Stimulated activated CD8-positive, alpha-beta memory T cell treated with anti-CD3 and anti-CD28 coated beads, Interleukin-12 subunit alpha, Interleukin-12 subunit beta, amount 100 ng/mL, for 4 hours (primary cell): ENCODE results near the gene ZNF385D.

Source experiments
- DNase-seq: peaks from one replicate; pipeline ENCODE4 v3.0.0-alpha.2; 2020; ENCODE audit warnings: low read depth

Gene ZNF385D

GRCh38 chr3:21449738-21450137 lies 301.3 kb downstream of the ZNF385D start:
- DNase-seq, result no peak

DNA sequence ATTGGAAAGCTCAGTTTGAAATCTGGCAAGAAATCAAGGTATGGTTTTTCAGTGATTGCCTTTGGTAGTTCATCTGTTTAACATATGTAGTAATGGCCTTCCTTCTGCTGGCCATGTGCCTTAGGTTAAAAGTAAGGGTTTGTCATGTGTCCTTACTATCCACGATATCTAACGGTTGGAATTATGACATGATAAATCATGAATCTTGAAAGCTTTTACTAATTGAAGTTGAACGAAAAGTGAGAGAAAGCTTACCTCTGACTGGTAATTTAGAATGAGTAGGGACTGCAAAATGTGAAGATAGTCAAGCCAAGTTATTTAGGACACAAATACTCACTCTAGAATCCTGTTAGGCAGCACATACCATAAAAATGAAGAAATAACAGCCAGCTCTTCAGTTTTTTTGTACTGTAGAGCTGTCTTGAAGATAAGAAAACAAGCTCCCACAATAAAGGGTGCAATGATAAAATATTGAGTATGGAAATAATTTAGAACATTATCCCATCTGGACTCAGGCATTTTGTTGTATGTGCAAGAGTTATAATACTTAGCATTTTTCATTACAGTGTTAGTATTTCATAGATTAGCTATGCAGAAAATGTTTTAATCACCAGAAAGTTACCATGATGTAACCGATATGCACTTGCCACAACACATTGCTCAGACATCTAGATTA lies 303.4 kb downstream of the ZNF385D start:
- DNase-seq, result no peak

- no peak for DNase-seq
Measured at GRCh38 chr3:21446945-21447475, 304.0 kb downstream of the ZNF385D start.

DNA sequence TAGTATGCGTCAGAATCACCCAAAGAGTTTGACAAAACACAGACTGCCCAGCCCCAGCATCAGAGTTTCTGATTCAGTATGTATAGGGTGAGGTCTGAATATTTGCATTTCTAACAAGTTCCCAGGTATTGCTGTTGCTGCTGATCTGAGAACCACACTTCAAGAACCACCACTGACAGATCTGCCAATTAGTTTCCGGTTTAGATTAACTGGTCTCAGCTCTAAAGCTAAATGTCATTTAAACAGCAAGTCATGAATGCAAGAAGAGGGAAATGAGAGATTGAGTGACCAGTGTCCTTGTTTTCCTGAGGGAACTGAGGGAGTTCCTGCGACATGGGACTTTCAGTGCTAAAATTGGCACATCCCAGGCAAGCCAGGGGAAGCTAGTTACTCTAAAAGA lies 305.0 kb downstream of the ZNF385D start:
- DNase-seq, result no peak

DNA sequence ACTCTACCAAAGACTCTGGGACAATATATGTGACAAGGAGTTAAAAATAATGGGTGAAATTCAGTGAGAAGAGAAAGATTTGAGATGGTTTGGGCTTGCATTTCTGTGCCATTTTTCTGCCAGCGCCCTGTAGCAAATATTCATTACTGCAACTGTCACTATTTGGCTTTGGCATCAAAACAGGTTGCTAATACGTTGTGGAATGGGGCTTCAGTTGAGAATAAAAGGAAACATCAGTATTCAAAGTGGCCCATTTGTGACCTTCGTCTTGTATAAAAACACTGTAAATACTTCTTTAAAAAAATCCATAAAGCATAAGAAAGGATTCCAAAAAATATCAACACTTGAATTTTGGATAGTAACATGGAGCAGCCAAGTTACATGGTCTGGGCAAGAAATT lies 309.2 kb downstream of the ZNF385D start:
- no peak for DNase-seq

DNA sequence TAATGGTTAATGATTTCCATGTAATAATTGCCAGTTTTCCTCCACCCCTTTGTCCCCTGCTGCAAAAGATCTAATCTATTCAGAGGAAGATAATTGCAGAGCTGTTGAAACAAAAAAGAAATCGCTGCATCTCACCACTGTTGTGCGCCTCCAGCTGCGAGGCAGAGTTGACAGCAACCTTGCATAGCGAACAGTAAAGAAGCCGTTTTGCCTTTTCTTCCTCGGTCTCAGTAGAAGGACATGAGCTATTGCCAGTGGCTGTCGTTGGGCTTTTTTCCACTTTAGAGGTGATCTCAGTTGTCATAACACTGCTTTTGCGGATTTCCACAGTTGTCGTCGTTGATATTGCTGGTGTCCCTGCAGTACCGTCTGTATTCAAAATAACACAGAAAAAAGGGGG lies 314.2 kb downstream of the ZNF385D start:
- DNase-seq, result no peak

- DNase-seq, result no peak
Measured at GRCh38 chr3:21435871-21436270, 315.1 kb downstream of the ZNF385D start.

DNA sequence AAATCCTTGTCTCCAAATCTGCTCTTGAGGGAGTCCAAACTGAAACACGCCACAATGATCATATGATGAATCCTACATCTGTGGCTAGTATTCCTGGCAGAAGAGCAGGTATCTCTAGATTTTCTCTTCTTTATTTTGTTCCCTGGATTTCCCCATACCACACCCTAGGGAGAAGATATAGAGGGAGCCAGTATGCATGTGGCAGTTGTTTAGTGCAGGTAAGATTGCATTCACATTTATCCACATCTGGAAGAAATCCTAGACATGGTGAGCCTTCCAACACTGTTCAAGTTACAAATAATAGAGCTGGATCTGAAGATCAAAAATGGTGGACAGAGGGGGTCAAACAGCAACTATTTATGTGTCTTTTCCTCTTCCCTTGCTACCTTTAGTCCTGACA lies 316.7 kb downstream of the ZNF385D start:
- DNase-seq, result no peak

- DNase-seq, result no peak
Measured at GRCh38 chr3:21433751-21434150, 317.3 kb downstream of the ZNF385D start.

DNA sequence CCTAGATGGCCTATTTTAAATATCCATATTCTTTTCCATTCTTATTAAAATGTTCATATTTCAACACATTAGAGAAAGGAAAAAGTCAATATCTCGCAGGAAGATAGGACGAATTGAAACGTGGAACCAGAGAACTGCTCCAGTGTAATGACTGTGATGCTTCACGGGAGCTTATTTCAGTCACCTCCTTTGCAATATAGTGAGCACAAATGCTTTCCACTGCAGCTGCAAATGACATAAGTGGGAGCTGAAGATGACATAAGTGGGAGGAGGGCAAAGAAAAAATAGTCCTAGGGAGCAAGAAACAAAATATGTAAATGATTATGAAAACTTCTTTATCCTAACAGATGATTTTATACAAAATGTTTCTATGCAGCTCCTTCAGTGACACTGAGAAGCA lies 324.1 kb downstream of the ZNF385D start:
- no peak for DNase-seq

GRCh38 chr3:21425715-21426114 lies 325.3 kb downstream of the ZNF385D start:
- no peak for DNase-seq

DNA sequence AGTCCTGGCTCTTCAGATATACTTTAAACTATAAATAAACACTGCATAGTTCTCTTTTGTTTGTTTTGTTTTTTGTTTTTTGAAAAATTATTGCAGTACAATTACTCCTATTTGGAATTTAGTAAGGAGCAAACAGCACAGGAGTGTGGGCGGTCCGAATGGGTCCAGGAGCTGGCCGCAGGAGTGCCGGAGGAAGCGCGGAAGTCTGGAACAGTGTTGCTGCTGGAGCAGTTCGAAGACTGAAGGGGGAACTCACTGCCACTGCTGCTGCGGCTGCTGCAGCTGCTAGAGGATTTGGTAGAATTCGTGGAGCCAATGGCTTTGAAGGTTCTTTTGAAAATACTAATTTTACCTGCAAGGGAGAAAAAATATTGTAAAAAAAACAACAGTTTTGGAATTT lies 329.9 kb downstream of the ZNF385D start:
- DNase-seq, result no peak

DNA sequence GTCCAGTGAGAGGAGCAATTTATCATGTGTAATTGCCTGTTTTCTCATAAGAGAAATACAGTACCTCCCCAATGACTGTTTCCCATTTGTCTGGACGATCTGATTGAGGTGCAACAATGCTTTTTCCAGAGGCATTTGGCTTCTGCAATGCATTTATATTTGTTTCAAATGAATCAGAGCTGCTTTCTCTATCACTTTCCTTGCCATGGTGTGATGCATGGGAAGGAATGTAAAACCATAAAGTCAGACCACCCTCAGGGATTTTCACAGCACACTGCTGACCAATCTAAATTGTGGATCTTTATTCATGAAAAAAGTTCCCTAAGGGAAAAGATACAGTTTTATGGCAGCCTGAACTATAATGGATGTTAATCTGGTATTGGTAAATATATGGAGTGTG lies 333.0 kb downstream of the ZNF385D start:
- no peak for DNase-seq

DNA sequence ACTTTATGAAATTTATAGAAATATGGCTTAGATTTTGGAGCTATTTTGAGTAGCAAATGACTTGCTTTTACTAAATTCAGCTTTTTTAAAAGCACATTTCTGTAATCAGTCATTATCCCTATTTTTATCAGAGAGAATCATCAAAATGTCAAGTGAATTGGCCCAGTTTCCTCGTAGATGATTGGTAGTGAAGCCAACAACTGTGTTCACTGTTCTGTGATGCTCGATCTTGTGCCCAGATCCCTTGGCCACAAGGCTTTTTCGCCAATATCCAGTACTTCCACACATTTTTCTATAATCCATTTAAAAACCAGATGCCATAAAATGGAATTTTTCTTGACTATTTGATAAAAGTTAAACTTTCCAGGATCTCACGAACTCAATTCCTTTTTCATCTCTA lies 336.5 kb downstream of the ZNF385D start:
- DNase-seq, result no peak

DNA sequence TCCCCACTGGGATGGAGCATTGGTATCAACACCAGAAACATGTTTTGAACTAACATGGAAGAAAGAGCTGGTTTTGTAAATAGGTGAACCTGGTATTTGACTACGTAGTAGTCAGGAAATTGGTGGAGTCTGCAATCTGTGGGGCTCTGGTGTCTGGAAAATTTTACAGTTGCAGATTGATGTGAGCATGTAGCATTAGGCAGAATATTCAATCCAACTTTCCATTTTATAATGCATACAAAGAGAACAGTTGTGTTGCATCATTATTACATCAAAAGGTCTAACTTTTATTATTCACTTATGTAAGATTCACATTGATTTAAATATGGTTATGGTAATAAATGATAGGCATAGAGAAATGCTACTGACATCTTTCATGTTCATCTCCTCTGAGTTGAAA lies 340.0 kb downstream of the ZNF385D start:
- no peak for DNase-seq

DNA sequence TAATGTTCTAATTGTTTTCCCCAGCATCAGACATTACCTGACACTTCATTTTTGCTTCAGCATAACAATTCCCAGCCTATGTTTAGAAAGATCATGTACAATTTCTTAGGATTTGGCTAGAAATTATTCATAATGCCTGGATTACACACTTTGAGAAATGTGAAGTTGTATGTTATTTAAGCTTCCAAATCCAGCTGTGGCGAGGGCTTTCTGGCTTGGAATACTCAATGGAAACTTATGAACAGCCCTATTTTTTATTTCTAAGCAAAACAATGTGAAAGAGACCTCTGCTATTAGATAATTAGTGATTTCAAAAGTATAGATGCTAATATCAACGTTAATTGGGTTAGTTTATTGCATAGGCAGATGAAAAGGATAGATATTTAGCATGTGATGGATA lies 341.6 kb downstream of the ZNF385D start:
- no peak for DNase-seq

- DNase-seq, result no peak
Measured at GRCh38 chr3:21407743-21408142, 343.3 kb downstream of the ZNF385D start.

DNA sequence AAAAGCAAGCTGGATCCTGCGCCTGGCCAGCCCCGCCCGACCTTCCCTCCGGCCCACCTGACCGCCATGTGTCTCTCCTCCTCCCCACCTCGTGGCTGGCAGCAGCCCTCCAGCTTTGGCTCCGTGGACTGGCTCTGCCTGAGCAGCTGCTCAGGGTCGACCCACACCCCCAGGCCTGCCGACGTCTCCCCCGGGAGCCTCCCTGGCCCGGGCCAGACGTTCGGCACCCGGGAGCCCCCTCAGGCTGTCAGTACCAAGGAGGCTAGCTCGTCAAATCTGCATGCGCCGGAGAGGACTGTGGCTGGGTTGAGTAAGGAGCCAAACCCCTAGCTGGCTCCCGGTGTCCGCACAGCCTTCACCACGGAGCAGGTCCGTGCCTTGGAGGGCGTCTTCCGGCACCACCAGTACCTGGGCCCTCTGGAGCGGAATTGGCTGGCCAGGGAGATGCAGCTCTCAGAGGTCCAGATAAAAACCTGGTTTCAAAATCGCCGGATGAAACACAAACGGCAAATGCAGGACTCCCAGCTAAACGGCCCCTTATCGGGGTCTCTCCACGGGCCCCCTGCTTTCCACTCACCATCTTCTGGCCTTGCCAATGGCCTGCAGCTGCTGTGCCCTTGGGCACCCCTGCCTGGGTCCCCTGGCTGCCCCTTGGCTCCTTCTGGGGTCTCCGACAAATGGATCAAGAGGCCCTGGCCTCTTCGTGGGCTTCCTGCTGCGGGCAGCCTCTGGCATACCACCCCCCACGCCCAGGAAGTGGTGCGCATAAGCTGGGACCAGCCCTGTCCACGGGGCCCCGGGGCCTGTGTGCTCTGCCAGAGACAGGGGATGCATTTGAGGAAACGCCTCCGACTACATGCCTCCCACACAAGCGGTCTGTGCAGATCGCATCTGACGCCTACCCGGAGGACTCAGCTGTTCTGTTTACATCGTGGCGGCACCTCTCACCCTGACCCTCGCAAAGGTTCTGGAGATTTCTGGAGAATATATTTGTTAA lies 345.0 kb downstream of the ZNF385D start:
- DNase-seq, result no peak

DNA sequence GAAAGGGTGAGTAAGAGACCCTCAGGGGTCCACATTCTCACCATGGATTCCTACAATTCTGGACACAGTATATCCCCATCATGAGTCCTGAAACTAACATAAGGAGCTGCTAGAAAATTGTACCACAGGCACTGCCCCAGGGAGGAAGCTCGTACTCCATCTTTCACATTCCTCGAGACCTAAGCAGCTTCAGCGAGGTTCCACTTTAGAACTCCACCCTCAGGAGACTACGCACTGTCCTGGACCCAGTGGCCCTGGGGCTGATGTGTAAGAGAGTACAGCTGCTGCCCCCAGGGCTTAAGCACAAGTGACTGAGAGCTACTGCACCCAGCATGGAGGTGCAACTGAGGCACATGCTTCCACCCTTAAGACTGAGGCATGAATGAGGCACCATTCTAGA lies 352.5 kb downstream of the ZNF385D start:
- no peak for DNase-seq

- no peak for DNase-seq
Measured at GRCh38 chr3:21393683-21394311, 357.2 kb downstream of the ZNF385D start.

DNA sequence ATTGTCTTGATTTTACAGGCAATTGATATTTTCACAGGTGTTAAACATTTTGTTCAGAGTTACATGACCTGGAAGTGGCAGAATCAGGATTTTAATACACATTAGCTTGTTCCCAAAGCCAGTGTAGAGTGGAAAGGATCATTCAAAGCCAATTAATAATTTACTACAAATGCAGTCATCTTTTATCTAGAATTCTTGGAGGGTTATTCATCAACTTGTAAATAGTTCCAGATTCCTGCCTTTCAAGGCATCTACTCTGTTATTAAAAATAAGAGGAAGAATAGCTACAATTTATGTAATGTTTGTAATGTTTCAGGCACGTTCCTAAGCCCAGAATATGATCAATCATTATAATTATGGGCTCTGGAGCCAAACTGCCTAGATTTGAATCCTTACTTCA lies 358.5 kb downstream of the ZNF385D start:
- no peak for DNase-seq

GRCh38 chr3:21390856-21391255 lies 360.2 kb downstream of the ZNF385D start:
- DNase-seq, result no peak

DNA sequence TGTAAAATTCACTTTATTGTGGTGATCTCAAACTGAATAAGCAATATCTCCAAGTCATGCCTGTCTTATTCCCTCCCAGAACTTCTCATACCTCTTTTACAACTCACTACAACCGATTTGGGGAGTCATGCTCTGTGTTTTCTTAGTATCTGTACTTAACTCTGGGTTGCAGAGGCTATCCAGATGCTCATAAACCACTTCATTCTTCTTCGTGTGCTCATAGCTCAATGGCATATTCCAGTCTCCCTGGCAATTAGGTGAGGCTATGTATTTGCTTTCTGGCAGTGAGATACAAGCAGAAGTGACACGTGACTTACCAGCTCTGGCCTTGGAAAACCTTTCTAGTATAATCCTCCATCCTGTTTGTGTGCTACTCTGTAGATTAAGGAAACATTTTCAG lies 360.9 kb downstream of the ZNF385D start:
- DNase-seq, result no peak
